Measurements from ENCODE around the gene CCP110.
A peak's percentile ranks its signal among the peaks of the same experiment; 100 is the strongest.

CCP110 gene

DNA sequence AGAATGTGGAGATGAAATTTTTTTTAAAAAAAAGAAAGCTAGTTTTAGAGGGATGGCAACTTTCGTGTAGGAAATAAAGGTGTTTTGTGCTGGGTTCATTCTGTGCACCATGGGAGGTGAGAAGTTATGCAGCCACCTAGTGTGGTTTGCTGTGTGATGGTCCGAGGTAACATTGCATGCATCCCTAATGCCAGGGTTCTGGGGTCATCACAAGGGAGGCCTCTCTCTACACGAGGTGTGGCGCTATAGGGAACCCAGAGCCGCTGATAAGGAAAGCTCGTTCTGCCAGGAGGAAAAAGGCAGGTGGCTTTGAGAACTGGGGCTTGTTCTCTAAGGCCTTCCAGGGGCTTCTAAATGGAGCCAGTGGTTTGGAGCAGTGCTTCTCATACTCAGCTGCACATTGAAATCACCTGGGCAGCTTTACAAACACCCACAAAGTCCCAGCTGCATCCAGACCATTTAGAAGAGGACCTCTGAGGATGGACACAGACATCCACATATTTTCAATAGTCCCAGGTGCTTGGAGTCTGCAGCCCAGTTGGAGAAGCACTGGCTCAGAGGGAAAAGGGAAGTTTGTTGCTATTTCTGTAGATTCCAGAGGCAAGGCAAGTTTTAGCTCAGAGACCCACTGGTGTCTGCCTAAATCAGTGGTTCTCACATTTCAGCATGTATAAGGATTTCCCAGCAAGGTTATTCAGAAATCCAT, 75.2 kb downstream of the CCP110 start:
- no peak for DNase-seq (ENCODE audit: low spot score)

DNA sequence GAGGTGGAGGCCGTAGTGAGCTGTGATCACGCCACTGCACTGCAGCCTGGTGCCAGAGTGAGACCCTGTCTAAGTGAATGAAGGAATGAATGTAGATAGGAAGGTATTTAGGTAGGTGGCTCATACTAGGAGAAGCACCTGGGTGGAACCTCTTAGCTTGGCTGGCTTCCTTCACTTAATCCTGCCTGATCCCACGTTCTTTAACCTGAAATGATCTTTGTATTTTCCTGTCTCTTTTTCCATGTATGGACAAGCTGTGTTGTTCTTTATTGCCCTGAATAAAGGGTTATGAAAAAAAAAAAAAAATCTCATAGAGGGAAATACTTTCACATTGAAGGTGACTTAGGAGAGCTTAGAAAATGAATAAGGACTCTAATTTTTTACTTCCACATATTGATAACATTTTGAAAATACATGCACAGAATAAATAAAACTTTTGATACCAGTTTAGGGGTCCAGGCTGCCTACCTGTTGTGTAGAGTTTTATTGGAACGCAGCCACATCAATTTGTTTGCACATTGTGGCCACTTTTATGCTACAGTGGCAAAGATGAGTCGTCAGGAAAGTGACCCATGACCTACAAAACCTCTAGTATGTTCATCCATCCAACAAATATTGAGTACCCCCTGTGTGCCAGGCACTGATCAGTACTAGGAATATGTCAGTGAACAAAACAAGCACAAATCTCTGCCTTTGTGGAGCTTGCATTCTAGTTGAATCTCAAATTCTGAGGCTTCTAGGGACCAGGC, 76.4 kb downstream of the CCP110 start:
- DNase-seq (ENCODE audit: low spot score) = no peak

DNA sequence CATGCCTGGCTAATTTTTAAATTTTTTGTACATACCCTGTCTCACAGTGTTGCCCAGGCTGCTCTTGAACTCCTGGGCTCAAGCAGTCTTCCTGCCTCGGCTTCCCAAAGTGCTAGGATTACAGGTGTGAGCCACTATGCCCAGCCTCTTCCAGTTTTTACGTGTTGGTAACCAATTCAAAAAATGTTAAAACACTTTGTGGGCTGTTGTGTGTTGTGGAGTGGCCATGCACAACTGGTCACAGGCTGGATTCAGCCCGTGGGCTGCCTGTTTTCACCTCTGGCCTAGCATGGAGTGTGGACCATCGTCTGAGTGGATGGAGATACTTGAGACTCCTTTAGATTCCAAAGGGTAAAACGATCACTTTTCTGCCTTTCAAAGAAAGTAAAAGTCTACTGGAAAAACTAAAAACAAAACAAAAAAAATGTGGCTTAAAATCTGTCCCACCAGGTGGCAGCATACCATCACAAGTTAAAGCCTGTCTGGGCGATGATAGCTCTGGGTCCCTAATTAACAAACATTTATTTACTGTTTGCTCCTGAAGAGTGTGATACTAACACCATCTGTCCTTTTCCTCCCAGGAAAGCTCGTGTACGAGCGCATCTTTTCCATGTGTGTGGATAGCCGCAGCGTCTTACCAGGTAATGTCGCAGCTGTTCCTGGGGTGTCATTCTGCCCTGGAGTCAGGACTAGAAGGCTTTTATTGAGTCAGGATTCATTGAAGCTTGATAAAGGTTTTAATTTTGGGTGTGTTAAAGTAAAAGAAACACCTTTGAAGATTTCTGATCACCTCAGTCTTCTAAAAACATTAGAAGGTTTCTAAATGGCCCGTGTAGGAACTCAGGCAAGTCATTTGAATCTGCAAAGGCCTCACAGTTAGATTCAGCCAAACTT, 77.6 kb downstream of the CCP110 start:
- DNase-seq (ENCODE audit: low spot score) = peak; percentile 37
